ENCODE measurements around the gene HSD17B13.
"Not testable (repeated sequence)": the region's sequence is repeated elsewhere in the genome, so short reads cannot be mapped to it uniquely, and the experiment has no call there.

Gene HSD17B13

DNA sequence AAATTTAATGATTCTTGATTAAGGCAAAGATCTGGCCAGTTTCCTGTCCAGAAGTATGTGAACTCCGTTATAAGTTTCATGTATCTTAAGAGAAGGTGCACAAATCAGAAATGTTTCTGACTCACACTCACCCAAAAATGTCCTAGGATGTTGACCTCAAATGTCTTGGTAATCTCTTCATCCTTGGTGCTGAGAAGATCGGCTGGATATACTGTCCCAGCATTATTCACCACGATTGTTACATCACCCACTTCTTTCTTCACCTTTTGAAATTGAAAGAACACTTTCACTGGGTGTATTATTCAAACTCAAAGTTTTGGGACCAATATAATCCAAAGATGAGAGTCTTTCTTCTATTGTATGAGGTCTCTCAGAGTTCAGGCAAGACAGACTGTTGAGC lies 5.7 kb downstream of the HSD17B13 start:
- peak; percentile 83 for DNase-seq (ENCODE audit: low read depth)

DNA sequence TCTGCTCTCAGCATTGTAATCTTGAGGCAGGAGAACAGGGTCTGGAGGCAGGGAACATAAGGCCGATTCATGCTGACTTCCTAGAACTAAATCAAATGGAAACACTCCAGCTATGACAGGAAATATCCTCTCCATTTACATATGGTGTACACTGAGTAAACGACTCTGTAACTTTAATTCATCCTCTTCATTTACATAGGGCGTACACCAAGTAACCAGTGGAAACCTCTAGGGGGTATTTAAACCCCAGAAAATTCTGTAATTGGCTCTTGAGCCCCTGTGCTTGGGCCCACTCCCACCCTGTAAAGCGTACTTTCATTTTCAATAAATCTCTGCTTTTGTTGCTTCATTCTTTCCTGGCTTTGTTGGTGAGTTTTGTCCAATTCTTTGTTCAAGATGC lies 7.7 kb downstream of the HSD17B13 start:
- DNase-seq (ENCODE audit: low read depth): not testable (repeated sequence)

DNA sequence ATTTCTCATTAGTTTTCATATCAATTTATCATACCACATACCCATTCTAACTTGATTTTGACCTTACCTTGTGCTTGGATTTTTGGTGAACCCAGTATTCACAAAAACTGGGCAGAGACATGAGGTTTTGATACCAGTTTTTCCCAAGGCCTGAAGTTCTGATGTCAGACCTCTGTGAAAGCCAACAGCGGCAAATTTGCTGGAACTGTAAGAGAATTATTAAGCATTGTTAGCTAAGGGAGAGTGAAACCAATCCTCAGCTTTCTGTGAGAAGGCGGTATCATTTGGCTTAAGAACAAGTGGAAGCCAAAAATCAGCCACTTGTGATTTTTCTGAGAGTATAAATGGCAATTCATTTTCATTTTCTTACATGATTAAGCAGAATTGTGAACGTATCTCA lies 8.9 kb downstream of the HSD17B13 start:
- DNase-seq (ENCODE audit: low read depth): no peak

DNA sequence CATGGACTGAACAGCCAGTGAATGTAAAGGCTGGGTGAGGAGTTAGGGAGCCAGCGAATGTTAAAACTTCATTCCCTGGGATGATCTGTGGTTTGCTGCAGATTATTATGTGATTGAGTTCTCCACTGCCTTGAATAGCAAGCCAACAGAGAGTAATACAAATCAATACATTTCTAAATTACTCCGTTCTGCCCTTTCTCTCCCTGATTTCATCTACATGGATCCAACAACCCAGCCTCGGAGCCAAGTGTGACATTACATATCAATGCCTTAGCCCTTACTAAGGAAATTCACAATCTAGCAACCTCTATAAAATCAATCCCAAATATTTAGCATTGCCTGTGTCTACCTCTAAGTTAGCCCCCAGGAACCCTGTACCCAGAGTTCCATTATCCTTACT lies 11.0 kb downstream of the HSD17B13 start:
- DNase-seq (ENCODE audit: low read depth): no peak

DNA sequence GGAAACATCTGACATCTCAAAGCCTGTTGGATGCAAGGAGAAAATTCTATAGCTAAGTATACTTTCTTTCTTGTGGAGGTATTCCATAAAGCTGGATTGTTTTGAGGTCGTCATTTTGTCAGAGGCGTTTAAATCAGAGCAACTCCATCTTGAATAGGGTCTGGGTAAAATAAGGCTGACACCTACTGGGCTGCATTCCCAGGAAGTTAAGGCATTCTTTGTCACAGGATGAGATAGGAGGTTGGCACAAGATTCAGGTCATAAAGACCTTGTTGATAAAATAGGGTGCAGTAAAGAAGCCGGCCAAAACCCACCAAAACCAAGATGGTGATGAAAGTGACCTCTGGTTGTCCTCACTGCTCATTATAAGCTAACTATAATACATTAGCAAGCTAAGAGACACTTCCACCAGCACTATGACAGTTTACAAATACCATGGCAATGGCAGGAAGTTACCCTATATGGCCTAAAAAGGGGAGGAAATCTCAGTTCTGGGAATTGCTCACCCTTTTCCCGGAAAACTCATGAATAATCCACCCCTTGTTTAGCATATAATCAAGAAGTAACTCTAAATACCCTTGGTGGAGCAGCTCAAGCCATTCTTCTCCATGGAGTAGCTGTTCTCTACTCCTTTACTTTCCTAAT lies 11.9 kb downstream of the HSD17B13 start:
- DNase-seq (ENCODE audit: low read depth): no peak

DNA sequence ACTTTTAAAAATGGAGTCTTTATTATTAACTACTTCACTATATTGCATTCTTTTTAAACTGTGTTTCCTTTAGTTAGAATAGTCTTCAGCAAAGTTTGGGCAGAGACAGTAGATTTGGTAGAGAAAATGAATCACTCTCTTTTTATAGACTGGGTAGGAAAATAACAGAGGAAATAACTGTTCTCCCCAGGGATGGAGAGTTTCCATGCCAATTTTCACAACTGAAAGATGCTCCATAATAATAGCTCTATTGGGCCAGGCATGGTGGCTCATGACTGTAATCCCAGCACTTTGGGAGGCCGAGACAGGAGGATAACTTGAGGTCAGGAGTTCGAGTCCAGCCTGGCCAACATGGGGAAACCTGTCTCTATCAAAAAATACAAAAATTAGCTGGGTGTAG lies 13.1 kb downstream of the HSD17B13 start:
- no peak for DNase-seq (ENCODE audit: low read depth)

DNA sequence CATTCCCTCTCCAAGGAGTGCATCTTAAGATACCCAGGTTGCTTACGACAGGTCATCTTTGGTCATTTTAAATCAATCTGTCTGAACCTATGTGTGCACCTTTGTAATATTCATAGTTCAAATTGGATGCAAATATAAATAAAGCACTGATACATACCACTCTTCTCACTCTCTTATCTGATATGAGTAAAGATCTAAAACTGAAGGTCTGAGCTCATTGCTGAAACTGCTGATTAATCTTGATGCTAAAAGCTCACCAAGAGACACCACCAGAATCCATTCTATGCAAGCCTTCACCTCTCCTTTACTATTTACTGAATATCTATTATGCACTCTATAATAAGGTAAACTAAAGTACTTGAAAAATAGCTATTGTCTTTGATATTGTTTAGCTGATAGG lies 16.6 kb downstream of the HSD17B13 start:
- no peak for DNase-seq (ENCODE audit: low read depth)

DNA sequence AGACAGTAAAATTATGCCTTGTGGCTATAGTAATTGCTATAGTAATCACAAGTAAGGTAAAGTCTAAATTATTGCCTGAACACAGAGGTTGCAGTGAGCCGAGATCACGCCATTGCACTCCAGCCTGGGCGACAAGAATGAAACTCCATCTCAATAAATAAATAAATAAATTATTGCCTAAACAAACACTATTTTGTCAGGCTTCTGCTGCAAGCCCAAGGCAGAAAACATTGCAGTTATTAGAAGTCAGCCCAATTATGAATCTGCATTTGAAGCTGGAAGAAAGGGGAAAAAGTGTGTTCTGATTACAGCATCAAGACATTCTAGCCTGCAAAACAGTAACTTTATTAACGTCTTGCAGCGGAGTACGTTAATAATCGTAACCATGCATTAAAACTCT lies 17.1 kb downstream of the HSD17B13 start:
- DNase-seq (ENCODE audit: low read depth): no peak

DNA sequence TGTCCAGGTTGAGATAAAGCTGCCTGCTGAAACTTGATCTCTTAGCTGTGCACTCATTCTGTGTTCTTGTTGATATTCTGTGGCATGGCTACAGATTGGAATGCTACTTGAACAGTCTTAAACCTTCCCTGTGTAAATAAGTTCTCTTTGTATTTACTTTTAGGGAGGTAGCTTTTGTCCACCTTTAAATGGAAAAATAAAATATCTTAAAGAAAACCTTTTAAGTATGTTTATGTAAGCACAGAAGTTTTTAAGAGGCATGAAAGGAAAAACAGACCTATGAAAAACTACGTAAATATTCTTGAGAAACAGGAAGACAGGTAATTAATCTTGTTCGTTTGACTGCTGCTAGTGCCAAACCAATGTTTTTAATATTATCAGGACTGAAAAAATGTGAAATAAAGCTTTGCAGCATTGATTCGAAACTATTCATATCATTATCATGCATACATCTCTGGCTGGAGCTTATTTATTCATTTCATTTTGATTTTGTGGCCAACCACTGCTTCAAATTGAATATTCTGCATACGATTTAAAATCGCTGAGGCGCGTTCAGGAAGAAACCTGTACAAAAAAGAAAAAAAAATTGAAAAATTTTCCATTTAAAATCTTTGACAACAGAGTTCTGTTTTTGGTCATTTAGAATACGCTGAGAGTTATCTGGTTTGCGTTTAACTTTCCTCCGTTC lies 17.8 kb downstream of the HSD17B13 start:
- peak; percentile 68 for DNase-seq (ENCODE audit: low read depth)

DNA sequence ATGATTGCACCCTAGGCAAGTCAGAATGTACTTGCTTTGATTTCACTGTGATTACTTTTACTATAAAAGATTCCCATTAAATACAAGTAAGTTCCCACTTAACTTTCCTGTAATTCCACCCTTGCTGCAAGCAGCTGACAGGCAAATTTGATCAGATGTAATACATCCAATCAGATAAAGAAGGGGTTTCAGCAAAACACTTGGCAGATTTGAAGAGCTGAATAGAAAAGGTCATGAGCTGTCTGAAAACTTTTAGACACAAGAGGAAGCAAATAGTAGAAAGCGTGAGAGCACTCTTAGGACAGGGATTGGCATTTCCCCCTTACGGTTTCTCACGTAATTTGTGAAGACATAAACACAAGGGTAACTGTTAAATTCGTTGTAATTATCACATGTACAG lies 22.8 kb downstream of the HSD17B13 start:
- no peak for DNase-seq (ENCODE audit: low read depth)

DNA sequence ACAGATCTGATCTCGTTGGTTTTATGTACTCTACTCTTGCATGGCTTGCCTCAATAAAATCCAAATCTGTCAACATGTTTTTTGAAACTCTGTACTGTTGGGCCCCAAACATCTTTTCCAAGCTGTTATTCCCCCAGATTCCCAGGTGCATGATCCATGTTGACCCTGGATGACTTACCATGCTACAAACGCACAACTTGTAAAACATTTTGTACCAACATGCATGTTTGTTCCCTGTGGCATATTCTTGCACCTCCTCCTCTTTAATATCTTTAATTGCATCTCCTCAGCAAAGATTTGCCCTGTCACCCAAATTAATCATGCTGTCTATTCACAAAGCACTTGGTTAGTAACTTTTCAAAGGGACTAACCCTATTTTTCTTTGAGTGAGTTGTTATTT lies 24.3 kb downstream of the HSD17B13 start:
- no peak for DNase-seq (ENCODE audit: low read depth)

DNA sequence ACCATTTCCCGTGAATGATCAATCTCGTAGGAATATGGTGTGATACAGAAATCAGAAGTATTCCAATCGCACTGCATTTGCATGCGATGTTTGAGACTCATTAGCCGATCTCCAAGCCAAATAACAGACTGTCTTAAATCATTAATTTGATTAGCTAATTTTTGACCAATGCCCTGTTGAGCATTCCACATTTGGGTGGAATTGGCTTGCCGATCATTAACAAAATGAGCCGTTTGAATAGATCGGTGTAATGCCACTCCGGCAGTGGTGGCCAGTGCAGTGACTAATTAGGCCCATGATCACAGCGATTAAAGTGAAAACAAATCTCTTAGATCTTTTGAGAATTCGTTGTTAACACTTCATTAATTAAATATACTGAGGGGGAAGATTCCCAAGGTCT lies 27.8 kb downstream of the HSD17B13 start:
- DNase-seq (ENCODE audit: low read depth): not testable (repeated sequence)

DNA sequence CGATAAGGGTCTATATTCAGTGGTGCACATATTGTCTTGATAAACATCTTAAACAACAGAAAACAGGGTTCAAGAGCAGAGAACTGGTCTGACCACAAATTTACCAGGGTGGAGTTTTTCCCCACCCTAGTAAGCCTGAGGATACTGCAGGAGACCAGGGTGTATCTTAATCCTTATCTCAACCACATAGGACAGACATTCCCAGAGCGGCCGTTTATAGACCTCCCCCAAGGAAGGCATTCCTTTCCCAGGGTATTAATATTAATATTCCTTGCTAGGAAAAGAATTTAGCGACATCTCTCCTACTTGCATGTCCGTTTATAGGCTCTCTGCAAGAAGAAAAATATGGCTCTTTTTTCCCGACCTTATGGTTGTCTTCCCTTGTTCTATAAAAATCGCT lies 28.8 kb downstream of the HSD17B13 start:
- DNase-seq (ENCODE audit: low read depth): not testable (repeated sequence)

DNA sequence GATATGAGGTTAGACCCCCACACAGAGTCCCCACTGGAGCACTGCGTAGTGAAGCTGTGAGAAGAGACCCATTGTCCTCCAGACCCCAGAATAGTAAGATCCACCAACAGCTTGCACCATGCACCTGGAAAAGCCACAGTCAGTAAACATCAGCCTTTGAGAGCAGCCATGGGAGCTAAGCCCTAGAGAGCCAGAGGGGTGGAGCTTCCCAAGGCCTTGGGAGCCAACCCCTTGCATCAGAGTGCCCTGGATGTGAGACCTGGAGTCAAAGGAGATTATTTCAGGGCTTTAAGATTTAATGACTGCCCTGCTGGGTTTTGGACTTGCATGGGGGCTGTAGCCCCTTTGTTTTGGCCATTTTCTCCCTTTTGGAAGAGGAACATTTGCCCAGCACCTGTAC lies 35.7 kb downstream of the HSD17B13 start:
- DNase-seq (ENCODE audit: low read depth): no peak

DNA sequence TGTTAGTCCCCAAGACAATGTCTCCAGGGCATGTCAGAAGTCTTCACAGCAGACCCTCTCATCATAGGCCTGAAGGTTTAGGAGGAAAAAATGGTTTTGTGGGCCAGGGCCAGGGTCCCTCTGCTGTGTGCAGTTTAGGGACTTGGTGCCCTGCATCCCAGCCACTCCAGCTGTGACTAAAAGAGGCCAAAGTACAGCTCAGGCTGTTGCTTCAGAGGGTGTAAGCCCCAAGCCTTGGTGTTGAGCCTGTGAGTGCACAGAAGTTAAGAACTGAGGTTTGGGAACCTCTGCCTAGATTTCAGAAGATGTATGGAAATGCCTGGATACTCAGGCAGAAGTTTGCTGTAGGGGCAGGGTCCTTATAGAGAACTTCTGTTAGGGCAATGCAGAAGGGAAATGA lies 38.4 kb downstream of the HSD17B13 start:
- DNase-seq (ENCODE audit: low read depth): not testable (repeated sequence)

DNA sequence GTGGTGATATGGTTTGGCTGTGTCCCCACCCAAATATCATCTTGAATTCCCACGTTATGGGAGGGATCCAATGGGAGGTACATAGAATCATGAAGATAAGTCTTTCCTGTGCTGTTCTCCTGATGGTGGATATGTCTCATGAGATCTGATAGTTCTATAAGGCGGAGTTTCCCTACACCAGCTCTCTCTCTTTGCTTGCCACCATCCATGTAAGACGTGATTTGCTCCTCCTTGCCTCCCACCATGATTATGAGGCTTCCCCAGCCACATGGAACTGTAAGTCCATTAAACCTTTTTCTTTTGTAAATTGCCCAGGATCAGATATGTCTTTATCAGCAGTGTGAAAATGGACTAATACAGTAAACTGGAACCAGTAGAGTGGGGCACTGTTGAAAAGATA lies 39.5 kb downstream of the HSD17B13 start:
- no peak for DNase-seq (ENCODE audit: low read depth)

DNA sequence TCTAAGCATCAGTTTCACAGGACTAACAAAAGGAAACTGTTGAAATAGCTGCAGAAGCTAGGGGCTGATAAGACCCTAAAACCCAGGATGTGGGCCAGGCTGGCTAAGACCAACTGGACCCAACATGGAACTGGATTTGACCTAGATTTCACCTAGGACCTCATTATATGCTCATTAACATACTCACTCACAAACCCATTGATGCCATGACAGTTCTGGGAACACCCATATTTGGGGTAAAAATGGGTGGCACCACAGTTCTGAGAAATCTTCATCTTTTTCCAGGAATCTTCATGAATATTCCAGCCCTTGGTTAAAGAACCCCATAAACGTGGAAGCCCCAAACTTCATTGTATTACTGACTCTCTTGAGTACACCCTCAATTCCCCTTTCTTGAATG lies 41.1 kb downstream of the HSD17B13 start:
- DNase-seq (ENCODE audit: low read depth): no peak

DNA sequence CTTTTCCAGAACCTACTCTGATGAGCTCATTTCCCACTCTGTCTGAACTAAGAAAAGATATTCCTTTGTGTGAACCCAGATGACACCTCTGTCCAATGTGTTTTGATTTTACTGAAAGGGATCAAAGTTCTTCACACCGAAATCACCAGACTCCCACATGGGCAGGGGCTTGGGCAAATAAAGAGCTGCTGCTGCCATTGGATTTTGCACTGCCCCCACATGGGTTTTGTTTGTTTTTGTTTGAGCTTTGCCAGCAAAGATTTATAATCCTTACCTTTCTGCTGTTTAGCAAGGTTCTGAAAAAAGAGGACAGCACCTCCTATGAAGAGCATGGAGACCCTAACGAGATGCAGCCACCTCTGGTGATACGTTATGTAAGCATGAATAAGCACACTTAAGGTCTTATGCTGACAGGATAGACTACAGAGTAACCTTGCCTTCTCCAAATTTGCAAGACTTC lies 44.3 kb downstream of the HSD17B13 start:
- no peak for DNase-seq (ENCODE audit: low read depth)

DNA sequence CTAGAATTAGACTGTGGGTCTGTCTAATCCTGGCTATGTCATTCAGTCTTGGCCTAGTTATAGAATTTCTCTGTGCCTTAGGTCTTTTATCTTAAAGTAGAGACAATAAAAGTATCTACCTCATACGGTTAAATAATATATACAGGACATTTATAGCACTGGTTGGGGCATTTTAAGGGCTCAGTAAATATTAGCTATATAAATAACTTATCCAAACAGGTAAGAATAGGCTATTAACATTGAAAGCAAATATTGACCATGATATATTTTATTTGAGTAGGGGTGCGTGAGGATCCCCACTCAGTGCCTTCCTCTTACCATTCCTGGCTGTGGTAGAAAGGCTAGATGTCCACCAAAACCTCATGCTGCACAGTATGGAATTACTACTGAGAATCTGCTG lies 47.4 kb downstream of the HSD17B13 start:
- DNase-seq (ENCODE audit: low read depth): no peak

DNA sequence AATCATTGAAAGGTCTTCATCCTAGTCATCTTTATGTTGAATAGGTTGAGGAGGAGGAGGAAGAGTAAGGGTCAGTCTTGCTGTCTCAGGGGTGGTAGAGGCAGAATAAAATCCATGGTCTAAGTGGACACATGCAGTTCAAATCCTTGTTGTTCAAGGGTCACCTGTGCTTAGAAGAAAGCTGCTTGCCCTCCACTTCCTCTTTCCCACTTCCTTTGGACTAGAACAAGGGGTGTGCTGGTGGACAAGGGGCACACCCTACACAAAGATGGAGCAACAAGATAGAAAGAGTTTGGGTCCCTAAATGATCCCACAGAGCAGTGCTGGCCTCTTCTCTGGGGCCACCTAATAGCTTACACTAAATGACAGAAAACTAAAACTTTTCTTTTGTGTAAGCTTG lies 47.9 kb downstream of the HSD17B13 start:
- no peak for DNase-seq (ENCODE audit: low read depth)

DNA sequence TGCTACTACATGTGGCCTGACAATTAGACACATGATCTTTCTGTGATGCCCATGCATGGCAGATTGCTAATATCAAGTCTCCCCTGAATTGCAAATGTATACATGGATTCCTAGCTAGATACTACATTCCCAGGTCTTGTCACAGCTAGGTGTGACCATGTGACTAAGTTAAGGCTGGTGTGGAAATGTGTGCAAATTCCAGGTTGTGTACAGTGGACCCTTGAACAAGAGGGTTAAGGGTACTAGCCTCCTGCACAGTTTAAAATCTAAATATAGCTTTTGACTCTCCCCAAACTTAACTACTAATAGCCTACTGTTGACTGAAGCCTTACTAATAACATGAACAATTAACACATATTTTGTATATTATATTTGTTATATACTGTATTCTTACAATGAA lies 48.4 kb downstream of the HSD17B13 start:
- DNase-seq (ENCODE audit: low read depth): no peak

DNA sequence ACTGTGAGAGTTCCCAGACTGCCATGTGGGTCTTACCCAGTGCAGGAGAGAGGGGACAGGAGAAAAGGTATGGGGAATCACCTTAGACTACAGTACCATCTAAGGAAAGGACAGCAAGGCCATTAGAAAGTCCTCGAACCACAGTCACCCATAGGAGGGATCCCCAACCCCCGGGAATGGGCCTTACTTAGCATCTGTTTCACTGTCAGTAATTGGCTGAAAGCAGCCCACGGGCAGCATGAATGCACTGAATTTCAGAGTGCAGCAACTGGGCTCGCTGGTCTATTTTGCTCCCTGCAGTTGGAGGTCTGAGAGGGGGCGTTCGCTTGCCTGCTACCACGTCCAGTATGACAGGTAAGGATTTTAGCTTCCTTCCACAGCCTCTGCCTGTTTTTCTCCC lies 51.9 kb downstream of the HSD17B13 start:
- DNase-seq (ENCODE audit: low read depth): no peak

DNA sequence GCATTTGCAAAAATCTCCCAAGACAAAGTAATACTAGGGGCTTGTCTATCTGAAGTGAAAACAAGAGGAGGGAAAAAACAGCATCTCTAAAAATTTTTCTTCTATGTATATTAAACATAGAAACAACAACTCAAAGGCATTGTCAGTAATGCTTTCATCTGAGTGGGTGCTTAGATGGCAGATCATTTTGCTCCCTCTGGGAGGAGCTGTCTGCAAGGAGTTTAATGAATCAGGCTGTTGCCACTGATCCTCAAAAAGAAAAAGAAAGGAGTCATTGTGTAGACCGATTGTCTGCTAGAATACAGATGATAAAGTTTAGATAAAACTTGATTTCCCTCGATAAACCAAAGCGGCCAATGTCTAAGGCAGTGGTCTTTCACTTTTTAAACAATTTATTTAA lies 52.5 kb downstream of the HSD17B13 start:
- peak; percentile 66 for DNase-seq (ENCODE audit: low read depth)

DNA sequence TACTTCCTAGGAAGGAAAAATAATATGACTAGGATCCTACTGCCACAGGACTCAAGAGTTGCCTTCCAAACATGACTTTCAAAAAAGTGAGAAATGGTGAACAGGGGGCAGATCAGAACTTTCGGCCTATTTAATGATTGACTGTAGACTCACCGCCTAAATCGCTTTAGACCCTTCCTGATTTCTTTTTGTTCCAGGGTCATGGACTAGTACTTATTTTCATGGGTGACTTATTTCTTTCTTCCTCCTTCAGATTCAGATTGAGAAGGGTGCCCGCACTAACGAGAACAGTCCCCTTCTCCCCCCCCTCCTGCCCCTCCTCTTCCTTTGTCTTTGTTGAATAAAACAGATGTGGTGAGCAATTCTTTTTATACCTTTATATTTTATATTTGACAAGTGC lies 54.3 kb downstream of the HSD17B13 start:
- DNase-seq (ENCODE audit: low read depth): no peak

Measured in iris pigment epithelial cell (primary cell).